Endothelial cell of umbilical vein (primary cell): ENCODE results near the gene PLXNC1. TPM values are rescaled to one million over a fixed set of nuclear protein-coding genes. Genes with fewer than 3 reads are reported as not detected.

ENCODE experiments used
- BruUV-seq: library from RNA; stranded (reverse); fragments of 400-500 nt; replicated peaks from 2 replicates; lab custom pipeline; 2021; lab: Mats Ljungman, UMichigan
- CTCF ChIA-PET: fragments of 300-600, 350-600 bp; sonication (Branson Sonifier 250); formaldehyde crosslinking; loops from one replicate; lab custom pipeline; 2021; ENCODE audit warnings: antibody characterized with exemption, inconsistent platforms; lab: Charles Lee
- POLR2A ChIA-PET: fragments of 300-600, 350-600 bp; sonication (Branson Sonifier 250); formaldehyde crosslinking; loops from one replicate; lab custom pipeline; 2021; ENCODE audit warnings: antibody characterized with exemption, inconsistent platforms; lab: Charles Lee
- DNase-seq: peaks from one replicate; pipeline ENCODE4 v3.0.0-alpha.2; 2011; ENCODE audit warnings: low read depth, low spot score
- FAIRE-seq: peaks from 2 replicates; lab custom pipeline; 2011; peaks lifted over from hg19 to GRCh38; lab: Jason Lieb, UNC
- H2AFZ ChIP-seq: 2 replicates; pipeline ENCODE4 v1.6.0; 2012; ENCODE audit warnings: low read depth, low read length, control low read depth, inconsistent platforms
- H3K27ac ChIP-seq: 2 replicates; pipeline ENCODE4 v1.5.1; 2011; ENCODE audit warnings: low read depth, mild to moderate bottlenecking, control low read depth, low read length, moderate library complexity; ENCODE audit not compliant: insufficient read depth
- H3K27me3 ChIP-seq, 2 experiments: 2 replicates each; pipeline versions ENCODE4 v1.6.0 to v1.6.1; 2011; ENCODE audit warnings: low read length in 2 of 2, mixed read lengths in 1 of 2; ENCODE audit not compliant: control insufficient read depth in 2 of 2, insufficient read depth in 2 of 2
- H3K36me3 ChIP-seq, 2 experiments: 2 replicates in 1 of 2; 3 replicates in 1 of 2; pipeline ENCODE4 v1.5.1; 2011; ENCODE audit warnings: low read length in 2 of 2, mild to moderate bottlenecking in 1 of 2, moderate library complexity in 1 of 2; ENCODE audit not compliant: control insufficient read depth in 2 of 2, insufficient read depth in 2 of 2; ENCODE audit errors: extremely low read depth in 1 of 2
- H3K4me1 ChIP-seq: 3 replicates; pipeline ENCODE4 v1.5.1; 2011; ENCODE audit warnings: mild to moderate bottlenecking, low read length; ENCODE audit not compliant: control insufficient read depth, insufficient read depth; ENCODE audit errors: extremely low read depth
- H3K4me2 ChIP-seq: 2 replicates; pipeline ENCODE4 v1.6.1; 2011; ENCODE audit warnings: low read length, control low read depth, mixed read lengths; ENCODE audit not compliant: insufficient read depth
- H3K4me3 ChIP-seq, 3 experiments: fragments of 200-600 bp in 1 of 3; sonication (generic), shearing (Covaris generic) in 1 of 3; replicated peaks in 1 of 3; 2 replicates each; pipeline ENCODE4 v1.5.1; 2011 to 2016; ENCODE audit warnings: control low read depth in 3 of 3, low read length in 3 of 3, mild to moderate bottlenecking in 2 of 3, inconsistent platforms in 1 of 3, low read depth in 1 of 3, moderate library complexity in 1 of 3; ENCODE audit not compliant: insufficient read depth in 1 of 3
- H3K79me2 ChIP-seq: 2 replicates; pipeline ENCODE4 v1.6.0; 2012; ENCODE audit warnings: low read length, inconsistent platforms; ENCODE audit not compliant: control insufficient read depth, insufficient read depth
- H3K9ac ChIP-seq: replicated peaks from 2 replicates; pipeline ENCODE3; 2011; ENCODE audit warnings: low read length, control low read depth; ENCODE audit not compliant: insufficient read depth; ENCODE audit errors: extremely low read depth
- H3K9me1 ChIP-seq: replicated peaks from 3 replicates; pipeline ENCODE4 v1.6.0; 2011; ENCODE audit warnings: mild to moderate bottlenecking, low read length; ENCODE audit not compliant: control insufficient read depth, insufficient read depth; ENCODE audit errors: extremely low read depth
- H3K9me3 ChIP-seq: replicated peaks from 2 replicates; pipeline ENCODE4 v1.5.1; 2012; ENCODE audit warnings: low read length, inconsistent platforms; ENCODE audit not compliant: control insufficient read depth, insufficient read depth
- H4K20me1 ChIP-seq: replicated peaks from 2 replicates; pipeline ENCODE3; 2011; ENCODE audit warnings: mild to moderate bottlenecking, low read length; ENCODE audit not compliant: control insufficient read depth, insufficient read depth; ENCODE audit errors: extremely low read depth
- CTCF ChIP-seq, 2 donors: IDR thresholded peaks; 1 replicate in 1 of 2; 2 replicates in 1 of 2; pipeline ENCODE4 v1.5.1; 2011; ENCODE audit warnings: low read length in 2 of 2, mild to moderate bottlenecking in 2 of 2, moderate library complexity in 2 of 2, control low read depth in 1 of 2, inconsistent platforms in 1 of 2, low read depth in 1 of 2; ENCODE audit not compliant: insufficient read depth in 1 of 2; ENCODE audit errors: extremely low read depth in 1 of 2
- EZH2 ChIP-seq: IDR thresholded peaks from 2 replicates; pipeline ENCODE4 v1.6.1; 2012; ENCODE audit warnings: borderline replicate concordance, low read depth, mild to moderate bottlenecking, moderate library complexity, low read length, inconsistent platforms; ENCODE audit not compliant: severe bottlenecking
- FOS ChIP-seq: IDR thresholded peaks from 2 replicates; pipeline ENCODE4 v1.6.1; 2011; ENCODE audit warnings: mild to moderate bottlenecking, low read length, moderate library complexity, borderline replicate concordance; ENCODE audit not compliant: insufficient read depth
- GATA2 ChIP-seq: IDR thresholded peaks from 2 replicates; pipeline ENCODE4 v1.7.0; 2011; ENCODE audit warnings: low read depth, mild to moderate bottlenecking, moderate library complexity, mixed read lengths, low read length; ENCODE audit not compliant: insufficient read length, insufficient read depth
- JUN ChIP-seq: IDR thresholded peaks from 2 replicates; pipeline ENCODE4 v1.6.1; 2011; ENCODE audit warnings: borderline replicate concordance, low read depth; ENCODE audit not compliant: insufficient read length, insufficient read depth
- MAX ChIP-seq: IDR thresholded peaks from 2 replicates; pipeline ENCODE4 v1.6.1; 2011; ENCODE audit not compliant: insufficient read depth, insufficient read length
- MYC ChIP-seq: IDR thresholded peaks from one replicate; pipeline ENCODE4 v1.6.1; 2011; ENCODE audit warnings: mild to moderate bottlenecking, low read depth, low read length
- POLR2A ChIP-seq: IDR thresholded peaks from 2 replicates; pipeline ENCODE4 v1.6.1; 2012; ENCODE audit warnings: low read depth, mild to moderate bottlenecking, control low read depth, low read length
- POLR2AphosphoS5 ChIP-seq: IDR thresholded peaks from 2 replicates; pipeline ENCODE4 v1.6.1; 2012; ENCODE audit warnings: low read depth, mild to moderate bottlenecking, control low read depth, low read length, moderate library complexity; ENCODE audit not compliant: insufficient read depth
- dilution Hi-C: fragments of 300-500 bp; cut with MboI; formaldehyde crosslinking; loops from one replicate; pipeline ENCODE4 v1.15.0; 2019; ENCODE audit warnings: low sequenced_read_pairs; ENCODE audit not compliant: extremely low pct_ligation_motif_present
- intact Hi-C: fragments of 100-400 bp; cut with micrococcal nuclease; formaldehyde crosslinking; loops from one replicate; pipeline ENCODE4 v1.10.0; 2022
- polyA plus RNA-seq, 4 experiments: library from polyadenylated mRNA; depleted of rRNA in 3 of 4; stranded (reverse) in 3 of 4; unstranded in 1 of 4; fragments of >200 nt; gene quantifications; 2 replicates each; pipeline versions ENCODE4 v1.2.1 to v1.2.3, GENCODE V29; 2011 to 2012; ENCODE audit warnings: missing spikeins in 1 of 4
- total RNA-seq: library from RNA; stranded (reverse); gene quantifications from 2 replicates; pipeline ENCODE4 v1.2.3, GENCODE V29; 2021

PLXNC1 gene
- total and polyA plus RNA-seq, 2 donors (not counting 3 experiments of a cell fraction or from before 2014, with no cell fraction given): 0.04 TPM; not detected in 1

- no peak for DNase-seq
- no peak for TF ChIP-seq MYC
- TF ChIP-seq CTCF (IDR thresholded peaks at IDR 0.05; ENCODE audit: extremely low read depth in 1 of 2, insufficient read depth in 1 of 2, low read depth in 1 of 2, low read length in 2 of 2): no peak
- TF ChIP-seq JUN: no peak
- no peak for TF ChIP-seq FOS
- TF ChIP-seq GATA2: no peak
- TF ChIP-seq POLR2A: no peak
- TF ChIP-seq POLR2AphosphoS5: no peak
- TF ChIP-seq EZH2: no peak
- no peak for TF ChIP-seq MAX
- intact Hi-C loops (no loop called here), dilution Hi-C loops (no loop called here)
- H2AFZ ChIP-seq: no peak overlapping the region
- H3K27me3 ChIP-seq: peaks cover 2 to 11% of the 10 kb centered on the region in 2 experiments
- POLR2A ChIA-PET: no interaction called here
- no peak overlapping the region for H3K4me2 ChIP-seq
- H4K20me1 ChIP-seq: no peaks in the 10 kb centered on the region
- no peak overlapping the region for H3K9ac ChIP-seq
- H3K36me3 ChIP-seq: no peaks in the 10 kb centered on the region
- no peaks in the 10 kb centered on the region for H3K79me2 ChIP-seq
- H3K27ac ChIP-seq: no peak overlapping the region
- no peaks in the 10 kb centered on the region for H3K9me1 ChIP-seq
- CTCF ChIA-PET: interaction anchor here (1.2 to 1.3 kb wide), 2 partner anchors 19 to 27 kb away, joined by 3 to 4 read pairs; no protein-coding TSS in a partner anchor
- no TSS peak for BruUV-seq
- no peak for FAIRE-seq
- no peak overlapping the region for H3K4me3 ChIP-seq
- no peaks in the 10 kb centered on the region for H3K4me1 ChIP-seq
- H3K9me3 ChIP-seq: no peaks in the 10 kb centered on the region
Measured at GRCh38 chr12:94162108-94162507, 13.7 kb downstream of the PLXNC1 start.
